ENCODE data around the gene ADAM11. TPM values are rescaled to one million over a fixed set of nuclear protein-coding genes. Genes with fewer than 3 reads are reported as not detected.

Gene ADAM11
- total and polyA plus RNA-seq, 2 of the 13 experiments (the other 11 are each of a cell fraction or from before 2014, with no cell fraction given) = 0.38 to 0.91 TPM

GRCh38 chr17:44774271-44775135 lies 15.7 kb downstream of the ADAM11 start (continued):
- TF ChIP-seq NRL (CRISPR knock-in tag; IDR thresholded peaks at IDR 0.05; ENCODE audit: borderline replicate concordance) (no peak), HBP1 (CRISPR knock-in tag; IDR thresholded peaks at IDR 0.05; ENCODE audit: low read depth) (no peak), ZNF704 (CRISPR knock-in tag; IDR thresholded peaks at IDR 0.05; ENCODE audit: borderline replicate concordance) (no peak), ZNF180 (CRISPR knock-in tag; IDR thresholded peaks at IDR 0.05; ENCODE audit: borderline replicate concordance, low read depth) (no peak), ZBTB10 (CRISPR knock-in tag; IDR thresholded peaks at IDR 0.05; ENCODE audit: borderline replicate concordance) (no peak), GMEB2 (CRISPR knock-in tag; IDR thresholded peaks at IDR 0.05; ENCODE audit: low read depth) (no peak), HES4 (CRISPR knock-in tag; IDR thresholded peaks at IDR 0.05; ENCODE audit: borderline replicate concordance) (no peak), MXI1 (IDR thresholded peaks at IDR 0.05; ENCODE audit: borderline replicate concordance, low read depth, low read length) (peak; percentile 68; the same call in 1 of the 3 replicates), MED8 (CRISPR knock-in tag; IDR thresholded peaks at IDR 0.05; ENCODE audit: insufficient replicate concordance) (no peak), ZNF235 (CRISPR knock-in tag; IDR thresholded peaks at IDR 0.05; ENCODE audit: borderline replicate concordance) (no peak), ZNF503 (CRISPR knock-in tag; IDR thresholded peaks at IDR 0.05) (no peak), NONO (IDR thresholded peaks at IDR 0.05) (no peak), NONO (CRISPR knock-in tag; conservative IDR thresholded peaks at IDR 0.05) (no peak; the same call in none of the 2 replicates), ZNF574 (CRISPR knock-in tag; IDR thresholded peaks at IDR 0.05) (no peak; the same call in 1 of the 2 replicates), NFIB (CRISPR knock-in tag; IDR thresholded peaks at IDR 0.05; ENCODE audit: borderline replicate concordance) (no peak)
